A549 (cell line): ENCODE measurements around the gene LILRA1. TPM values are rescaled to one million over a fixed set of nuclear protein-coding genes. Genes with fewer than 3 reads are reported as not detected.

ENCODE experiments used
- ATAC-seq, 2 experiments: fragments of 200-7000 bp in 1 of 2; fragments of >200 bp in 1 of 2; cut with Nextera tagmentation in 1 of 2; cut with Tn5 transposase in 1 of 2; 3 replicates each; pipeline versions ENCODE4 v1.8.0 to v1.9.1; 2018 to 2020; ENCODE audit warnings: mild to moderate bottlenecking in 1 of 2, moderate library complexity in 1 of 2
- CTCF ChIA-PET: fragments of 300-600 bp; sonication (Branson Sonifier 250); formaldehyde crosslinking; extraction: SDS; loops from one replicate; lab custom pipeline; 2021; ENCODE audit warnings: antibody characterized with exemption, inconsistent platforms; lab: Yijun Ruan, JAX
- POLR2A ChIA-PET: fragments of 350-600 bp; formaldehyde crosslinking; extraction: SDS; loops from one replicate; lab custom pipeline; 2021; ENCODE audit warnings: antibody characterized with exemption, inconsistent platforms; lab: Yijun Ruan, JAX
- DNase-seq, 2 experiments: peaks; one replicate each; pipeline versions ENCODE4 v3.0.0 to v3.0.0-alpha.2; 2011 to 2016; ENCODE audit warnings: low read depth in 1 of 2, low spot score in 1 of 2
- FAIRE-seq: peaks from 2 replicates; lab custom pipeline; 2011; peaks lifted over from hg19 to GRCh38; lab: Jason Lieb, UNC
- H3K27ac ChIP-seq, 2 experiments: fragments of >200 bp; sonication (Bioruptor Twin); formaldehyde crosslinking; 3 replicates each; pipeline ENCODE4 v1.5.1; 2016 to 2017
- H3K4me1 ChIP-seq: fragments of >200 bp; sonication (Bioruptor Twin); formaldehyde crosslinking; 3 replicates; pipeline ENCODE4 v1.6.1; 2016
- H3K4me2 ChIP-seq: fragments of >200 bp; sonication (Bioruptor Twin); formaldehyde crosslinking; 3 replicates; pipeline ENCODE4 v1.6.1; 2016
- H3K4me3 ChIP-seq: fragments of >200 bp; sonication (Bioruptor Twin); formaldehyde crosslinking; 3 replicates; pipeline ENCODE4 v1.5.1; 2016
- H3K9me3 ChIP-seq: fragments of >200 bp; sonication (Bioruptor Twin); formaldehyde crosslinking; 3 replicates; pipeline ENCODE4 v1.6.1; 2016
- CTCF ChIP-seq: fragments of >200 bp; sonication (Bioruptor Twin); formaldehyde crosslinking; IDR thresholded peaks from 3 replicates; pipeline ENCODE4 v1.5.1; 2016
- E2F6 ChIP-seq: IDR thresholded peaks from 2 replicates; pipeline ENCODE4 v1.6.1; 2012; ENCODE audit warnings: low read depth, borderline replicate concordance
- EHF ChIP-seq: fragments of 250-450 bp; sonication (Bioruptor Pico); IDR thresholded peaks from 2 replicates; pipeline ENCODE4 v1.5.0; 2020; ENCODE audit warnings: mild to moderate bottlenecking
- EHMT2 ChIP-seq: fragments of 200-600 bp; sonication (generic); IDR thresholded peaks from 2 replicates; pipeline ENCODE4 v1.6.1; 2016; ENCODE audit warnings: antibody characterized with exemption, low read depth, mild to moderate bottlenecking, moderate library complexity
- ELK1 ChIP-seq: fragments of 150-350 bp; IDR thresholded peaks from 2 replicates; pipeline ENCODE4 v1.6.1; 2014; ENCODE audit warnings: low read depth, mild to moderate bottlenecking, low read length
- EP300 ChIP-seq, 2 experiments: fragments of >200 bp; sonication (Bioruptor Twin); formaldehyde crosslinking; IDR thresholded peaks; 2 replicates in 1 of 2; 3 replicates in 1 of 2; pipeline ENCODE4 v1.6.1; 2016 to 2017
- FOXS1 ChIP-seq: fragments of 250-450 bp; sonication (Bioruptor Pico); IDR thresholded peaks from 2 replicates; pipeline ENCODE4 v1.5.0; 2020; ENCODE audit warnings: mild to moderate bottlenecking, moderate library complexity
- GATA3 ChIP-seq: IDR thresholded peaks from 2 replicates; pipeline ENCODE4 v1.6.1; 2012; ENCODE audit warnings: borderline replicate concordance
- HEYL ChIP-seq: fragments of 250-450 bp; sonication (Bioruptor Pico); IDR thresholded peaks from 2 replicates; pipeline ENCODE4 v1.8.0; 2021; ENCODE audit warnings: mild to moderate bottlenecking, moderate library complexity
- HMGXB4 ChIP-seq: fragments of 250-450 bp; sonication (Bioruptor Pico); IDR thresholded peaks from 2 replicates; pipeline ENCODE4 v1.5.0; 2021; ENCODE audit warnings: mild to moderate bottlenecking, moderate library complexity, borderline replicate concordance
- HOXB13 ChIP-seq: fragments of 250-450 bp; sonication (Bioruptor Pico); IDR thresholded peaks from 2 replicates; pipeline ENCODE4 v1.5.0; 2020; ENCODE audit warnings: low read depth, mild to moderate bottlenecking, moderate library complexity
- MYC ChIP-seq: IDR thresholded peaks from 2 replicates; pipeline ENCODE4 v1.6.1; 2012; ENCODE audit warnings: mild to moderate bottlenecking, inconsistent platforms, low read length, improper control_type of control experiment, borderline replicate concordance
- PHF8 ChIP-seq: fragments of 200-600 bp; sonication (generic); IDR thresholded peaks from 2 replicates; pipeline ENCODE4 v1.6.1; 2016; ENCODE audit warnings: low read depth, mild to moderate bottlenecking, antibody characterized with exemption, moderate library complexity, borderline replicate concordance
- RAD21 ChIP-seq, 2 experiments: fragments of >200 bp in 1 of 2; sonication (Bioruptor Twin) in 1 of 2; formaldehyde crosslinking in 1 of 2; IDR thresholded peaks in 1 of 2; conservative IDR thresholded peaks in 1 of 2; 2 replicates in 1 of 2; 3 replicates in 1 of 2; pipeline ENCODE4 v1.6.1; 2012 to 2018; ENCODE audit warnings: inconsistent platforms in 1 of 2
- RARB ChIP-seq: fragments of 250-450 bp; sonication (Bioruptor Pico); IDR thresholded peaks from 2 replicates; pipeline ENCODE4 v1.8.0; 2021; ENCODE audit warnings: mild to moderate bottlenecking, moderate library complexity
- REST ChIP-seq: fragments of 200-600 bp; sonication (generic); IDR thresholded peaks from 2 replicates; pipeline ENCODE4 v1.6.1; 2016; ENCODE audit warnings: antibody characterized with exemption, mild to moderate bottlenecking, moderate library complexity
- ZNF302 ChIP-seq: fragments of 250-450 bp; sonication (Bioruptor Pico); IDR thresholded peaks from 2 replicates; pipeline ENCODE4 v1.9.0; 2021; ENCODE audit warnings: inconsistent platforms, mild to moderate bottlenecking, moderate library complexity
- WGBS: methylation state at CpG from one replicate; pipeline ENCODE4 v1.1.6; 2017; ENCODE audit errors: missing lambda C conversion rate; 5-methylcytosine and 5-hydroxymethylcytosine counted together
- polyA plus RNA-seq, 4 experiments: library from polyadenylated mRNA; depleted of rRNA in 3 of 4; stranded (reverse); fragments of >200 nt; fragmentation: RNase III in 1 of 4; extraction: RNeasy Plus Mini Kit Qiagen cat#74134 plus additional on column Dnase treatment in 1 of 4; gene quantifications; 2 replicates in 3 of 4; 3 replicates in 1 of 4; pipeline ENCODE4 v1.2.3, GENCODE V29; 2011 to 2017

LILRA1 gene
- polyA plus RNA-seq, 2 of the 4 experiments (the other 2 are of a cell fraction): not detected

- peaks cover 5% of the 10 kb centered on the region; the same call in 1 of the 3 replicates for H3K9me3 ChIP-seq
Observed at GRCh38 chr19:54551293-54551692, 42.1 kb upstream of the LILRA1 start.

GRCh38 chr19:54551950-54552912, 41.2 kb upstream of the LILRA1 start:
- 45% methylated on average over 19 of the region's 22 CpGs for WGBS
- CTCF ChIA-PET: no interaction called here
- no peak for TF ChIP-seq MYC
- TF ChIP-seq EHF (CRISPR knock-in tag): no peak
- TF ChIP-seq HOXB13 (CRISPR knock-in tag): no peak
- TF ChIP-seq CTCF: no peak
- TF ChIP-seq EHMT2: no peak
- POLR2A ChIA-PET: no interaction called here
- H3K4me2 ChIP-seq: no peak overlapping the region
- H3K4me1 ChIP-seq: no peaks in the 10 kb centered on the region
- ATAC-seq (no peak), FAIRE-seq (no peak), DNase-seq (no peak)
- H3K4me3 ChIP-seq: no peak overlapping the region
- H3K9me3 ChIP-seq: peaks cover 5% of the 10 kb centered on the region; the same call in 1 of the 3 replicates
- no peak overlapping the region for H3K27ac ChIP-seq

More at GRCh38 chr19:54551293-54551692, 42.1 kb upstream of the LILRA1 start:
- Histone ChIP-seq H3K4me2 (no peak overlapping the region), H3K27ac (no peak overlapping the region), H3K4me1 (no peaks in the 10 kb centered on the region), H3K4me3 (no peak overlapping the region)
- ATAC-seq (no peak), FAIRE-seq (no peak), DNase-seq (no peak)
- POLR2A ChIA-PET: no interaction called here
- TF ChIP-seq RAD21 (conservative IDR thresholded peaks at IDR 0.05 in 1 of 2, IDR thresholded peaks at IDR 0.05 in 1 of 2): no peak
- CTCF ChIA-PET: interaction anchor here (1.3 kb wide), 1 partner anchor 12 kb away, joined by 3 read pairs; no protein-coding TSS in a partner anchor
- WGBS: 47% methylated on average over 6 of the region's 6 CpGs

- H3K27ac ChIP-seq: no peak overlapping the region
- WGBS: 31% methylated on average over 15 of the region's 15 CpGs
- H3K4me3 ChIP-seq: no peak overlapping the region
- ChIA-PET CTCF (interaction anchor here (1.0 kb wide), 1 partner anchor 13 kb away, joined by 3 read pairs; no protein-coding TSS in a partner anchor), POLR2A (no interaction called here)
- FAIRE-seq: no peak
- peaks cover 5% of the 10 kb centered on the region; the same call in 1 of the 3 replicates for H3K9me3 ChIP-seq
- no peak for DNase-seq
- no peaks in the 10 kb centered on the region for H3K4me1 ChIP-seq
- no peak overlapping the region for H3K4me2 ChIP-seq
- ATAC-seq: no peak
- no peak for TF ChIP-seq HEYL
- no peak for TF ChIP-seq ELK1
- TF ChIP-seq FOXS1: no peak
- TF ChIP-seq HMGXB4: no peak
- no peak for TF ChIP-seq ZNF302 (CRISPR knock-in tag)
- TF ChIP-seq MYC: no peak
- TF ChIP-seq EP300 (IDR thresholded peaks at IDR 0.05): no peak
- no peak for TF ChIP-seq GATA3
- no peak for TF ChIP-seq REST
- TF ChIP-seq E2F6: no peak
- TF ChIP-seq RARB (CRISPR knock-in tag): no peak
- no peak for TF ChIP-seq PHF8
Observed at GRCh38 chr19:54552913-54553310, 40.5 kb upstream of the LILRA1 start.
